Activated CD8-positive, alpha-beta memory T cell treated with anti-CD3 and anti-CD28 coated beads for 48 hours (primary cell): ENCODE results near the gene EHBP1L1.
A peak's percentile ranks its signal among the peaks of the same experiment; 100 is the strongest.

Experiments used
- DNase-seq, 3 experiments: peaks; one replicate each; pipeline ENCODE4 v3.0.0-alpha.2; 2020; ENCODE audit warnings: low read depth in 2 of 3, low spot score in 2 of 3

The EHBP1L1 gene

GRCh38 chr11:65576867-65577755 is 1.3 kb downstream of the EHBP1L1 start:
- no peak for DNase-seq

- no peak for DNase-seq
Measured at GRCh38 chr11:65577756-65578109, 1.9 kb downstream of the EHBP1L1 start.

- no peak for DNase-seq
Measured at GRCh38 chr11:65578134-65578533, 2.3 kb downstream of the EHBP1L1 start.

GRCh38 chr11:65578667-65579066 is 2.8 kb downstream of the EHBP1L1 start:
- DNase-seq = no peak

GRCh38 chr11:65579291-65579690 is 3.4 kb downstream of the EHBP1L1 start:
- DNase-seq = no peak

GRCh38 chr11:65580031-65580692 is 4.3 kb downstream of the EHBP1L1 start:
- DNase-seq = no peak

- no peak for DNase-seq
Measured at GRCh38 chr11:65580756-65581155, 4.9 kb downstream of the EHBP1L1 start.

- no peak for DNase-seq
Measured at GRCh38 chr11:65581928-65582327, 6.1 kb downstream of the EHBP1L1 start.

GRCh38 chr11:65583589-65583988 is 7.7 kb downstream of the EHBP1L1 start:
- DNase-seq = no peak

- no peak for DNase-seq
Measured at GRCh38 chr11:65584106-65584505, 8.3 kb downstream of the EHBP1L1 start.

GRCh38 chr11:65584723-65585171 is 8.9 kb downstream of the EHBP1L1 start:
- no peak for DNase-seq

- DNase-seq = no peak
Measured at GRCh38 chr11:65585396-65586246, 9.8 kb downstream of the EHBP1L1 start.

- no peak for DNase-seq
Measured at GRCh38 chr11:65586247-65586630, 10.4 kb downstream of the EHBP1L1 start.

- no peak for DNase-seq
Measured at GRCh38 chr11:65586676-65587075, 10.8 kb downstream of the EHBP1L1 start.

- DNase-seq = peak; percentile 40 to 72 (median 63)
Measured at GRCh38 chr11:65588199-65589054, 12.6 kb downstream of the EHBP1L1 start.

- DNase-seq = peak in 1 of 3 experiments; percentile 57
Measured at GRCh38 chr11:65589444-65590239, 13.8 kb downstream of the EHBP1L1 start.

- no peak for DNase-seq
Measured at GRCh38 chr11:65590240-65590738, 14.4 kb downstream of the EHBP1L1 start.

GRCh38 chr11:65591939-65592857 is 16.3 kb downstream of the EHBP1L1 start:
- DNase-seq = no peak
